AML-193 (cell line): Measurements from ENCODE around the gene IL20RA.
"Not testable (repeated sequence)": the region's sequence is repeated elsewhere in the genome, so short reads cannot be mapped to it uniquely, and the experiment has no call there.

Experiments
- DNase-seq, 2 experiments: peaks; one replicate each; lab custom pipeline; 2025; lab: John Stamatoyannopoulos, UW

The IL20RA gene, protein sequence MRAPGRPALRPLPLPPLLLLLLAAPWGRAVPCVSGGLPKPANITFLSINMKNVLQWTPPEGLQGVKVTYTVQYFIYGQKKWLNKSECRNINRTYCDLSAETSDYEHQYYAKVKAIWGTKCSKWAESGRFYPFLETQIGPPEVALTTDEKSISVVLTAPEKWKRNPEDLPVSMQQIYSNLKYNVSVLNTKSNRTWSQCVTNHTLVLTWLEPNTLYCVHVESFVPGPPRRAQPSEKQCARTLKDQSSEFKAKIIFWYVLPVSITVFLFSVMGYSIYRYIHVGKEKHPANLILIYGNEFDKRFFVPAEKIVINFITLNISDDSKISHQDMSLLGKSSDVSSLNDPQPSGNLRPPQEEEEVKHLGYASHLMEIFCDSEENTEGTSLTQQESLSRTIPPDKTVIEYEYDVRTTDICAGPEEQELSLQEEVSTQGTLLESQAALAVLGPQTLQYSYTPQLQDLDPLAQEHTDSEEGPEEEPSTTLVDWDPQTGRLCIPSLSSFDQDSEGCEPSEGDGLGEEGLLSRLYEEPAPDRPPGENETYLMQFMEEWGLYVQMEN

DNA sequence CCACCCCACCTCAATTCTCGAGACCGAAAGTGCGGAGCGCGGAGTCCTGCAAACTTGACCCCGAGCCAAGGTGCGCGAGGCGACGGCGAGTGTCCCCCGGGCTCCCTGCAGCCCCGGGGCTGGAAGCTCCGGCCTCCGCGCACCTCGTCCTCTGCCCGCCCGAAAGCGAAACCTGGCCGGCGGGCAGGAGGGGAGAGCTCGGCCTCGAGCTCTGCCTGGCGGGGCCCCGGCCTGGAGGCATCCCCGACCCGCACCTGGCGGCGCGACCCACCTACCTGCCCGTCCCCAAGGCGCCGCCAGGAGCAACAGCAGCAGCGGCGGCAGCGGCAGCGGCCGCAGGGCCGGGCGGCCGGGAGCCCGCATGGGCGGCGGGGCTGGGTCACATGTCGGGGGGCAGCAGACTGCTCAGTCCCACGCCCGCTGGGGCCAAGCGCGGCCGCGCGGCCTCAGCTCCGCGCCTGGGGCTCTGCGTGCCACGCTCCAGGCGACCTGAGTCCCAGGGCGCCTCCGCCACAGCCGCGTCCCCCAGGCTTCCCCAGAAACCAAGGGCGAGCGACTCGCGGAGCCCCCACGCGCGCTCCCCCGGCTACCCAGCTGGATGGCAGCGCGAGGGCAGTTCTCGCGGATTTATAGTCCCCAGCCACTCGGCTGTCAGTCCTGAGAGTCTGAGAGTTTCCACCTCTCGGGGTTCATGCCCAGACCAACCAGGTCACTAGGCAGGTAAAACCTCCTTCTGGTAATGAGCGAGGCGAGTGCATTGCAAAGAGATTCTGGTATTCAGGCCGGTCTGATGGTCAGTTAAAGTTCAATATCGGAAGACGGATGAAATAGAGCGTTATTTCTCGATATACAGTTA lies at the start of gene IL20RA:
TSS of gene IL20RA (minus strand) at position 600 of the 856 bp plus-strand sequence. CDS start at position 363, 237 bp downstream.
- no peak for DNase-seq

DNA sequence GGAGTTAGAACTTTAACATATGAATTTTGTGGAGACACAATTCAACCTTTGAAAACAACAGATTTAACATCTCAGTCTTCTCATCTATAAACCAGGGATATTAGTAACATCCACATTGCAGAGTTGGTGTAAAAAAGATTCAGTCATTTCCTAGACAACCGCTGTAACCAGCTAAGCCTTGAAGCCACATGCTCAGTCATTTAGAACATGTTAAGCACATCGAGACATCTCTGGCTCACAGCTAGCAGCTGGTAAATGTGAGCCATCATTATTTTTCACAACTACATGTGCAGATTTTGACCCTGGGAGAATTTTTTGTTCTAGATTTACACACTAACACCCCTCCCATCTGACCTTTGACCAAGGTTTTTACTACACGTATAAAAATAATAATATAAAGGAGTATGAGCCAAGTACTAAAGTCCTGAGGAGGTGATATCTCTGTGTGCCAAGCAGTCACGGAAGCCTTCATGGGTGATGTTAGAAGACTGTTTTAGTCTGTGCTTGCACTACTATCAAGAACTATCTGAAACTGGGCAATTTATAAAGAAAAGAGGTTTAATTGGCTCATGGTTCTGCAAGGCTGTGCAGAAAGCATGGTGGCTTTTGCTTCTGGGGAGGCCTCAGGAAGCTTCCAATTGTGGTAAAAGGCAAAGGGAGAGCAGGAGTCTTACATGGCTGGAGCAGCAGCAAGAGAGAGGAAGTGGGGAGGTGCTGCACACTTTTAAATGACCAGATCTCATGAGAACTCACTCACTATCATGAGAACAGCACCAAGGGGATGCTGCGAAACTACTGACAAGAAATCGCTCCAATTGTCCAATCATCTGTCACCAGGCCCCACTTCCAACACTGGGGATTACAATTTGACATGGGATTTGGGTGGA lies 48.7 kb upstream of the IL20RA start:
- no peak for DNase-seq

DNA sequence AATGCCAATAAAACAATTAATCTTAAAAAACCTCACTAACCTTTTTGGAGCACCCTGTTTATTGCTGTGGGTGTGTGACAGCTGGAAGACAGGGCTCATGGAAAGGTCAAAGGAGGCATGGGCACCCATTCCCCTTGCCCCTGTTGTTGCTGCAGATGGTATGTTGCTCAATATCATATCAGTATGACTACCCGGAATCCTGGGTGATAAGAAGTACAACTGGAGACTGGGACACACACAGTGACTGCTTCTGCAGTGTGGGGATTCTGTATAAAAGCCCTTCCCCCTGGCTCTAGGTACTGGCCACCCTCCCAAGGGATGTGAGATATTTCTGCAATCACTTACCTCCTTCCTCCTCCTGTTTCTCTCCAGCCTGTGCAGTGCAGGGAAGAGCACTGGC lies 47.3 kb upstream of the IL20RA start:
- no peak for DNase-seq

DNA sequence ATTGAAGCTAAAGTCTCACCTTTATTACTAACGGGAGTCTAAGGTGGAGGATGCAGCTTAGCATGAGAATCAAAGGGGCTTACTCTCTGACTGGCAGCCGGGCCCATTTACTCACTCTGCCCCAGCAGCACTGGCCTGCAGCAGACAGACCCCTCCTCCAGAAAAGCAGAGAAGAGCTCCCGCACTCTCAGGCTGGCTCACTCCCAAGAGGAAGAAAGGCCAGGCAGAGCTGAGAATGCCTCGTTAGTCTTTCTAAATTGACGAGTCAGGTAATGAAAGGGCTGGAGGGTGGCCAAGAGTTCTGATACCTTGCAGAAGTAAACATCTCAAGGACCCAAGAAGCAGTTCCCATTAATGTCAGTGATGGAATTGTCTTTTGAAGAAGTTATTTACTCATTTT lies 44.5 kb upstream of the IL20RA start:
- DNase-seq = no peak

DNA sequence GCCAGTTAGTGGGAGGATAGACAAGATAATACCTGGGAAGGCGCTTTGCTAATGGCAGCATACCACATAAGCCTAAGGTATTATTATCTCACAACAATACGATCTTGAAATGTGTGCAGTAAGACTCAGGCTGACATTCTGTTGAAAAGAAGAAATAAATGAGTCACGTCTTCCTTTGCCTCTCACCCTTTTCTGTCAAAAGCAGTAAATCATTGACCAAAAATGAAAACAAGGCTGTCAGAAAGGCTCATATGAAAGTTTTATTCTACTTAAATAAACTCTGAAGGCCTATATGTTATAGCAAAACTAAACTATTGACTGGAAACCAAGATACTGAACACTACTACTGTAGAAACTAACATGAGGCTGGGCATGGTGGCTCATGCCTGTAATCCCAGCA lies 43.1 kb upstream of the IL20RA start:
- DNase-seq = no peak

DNA sequence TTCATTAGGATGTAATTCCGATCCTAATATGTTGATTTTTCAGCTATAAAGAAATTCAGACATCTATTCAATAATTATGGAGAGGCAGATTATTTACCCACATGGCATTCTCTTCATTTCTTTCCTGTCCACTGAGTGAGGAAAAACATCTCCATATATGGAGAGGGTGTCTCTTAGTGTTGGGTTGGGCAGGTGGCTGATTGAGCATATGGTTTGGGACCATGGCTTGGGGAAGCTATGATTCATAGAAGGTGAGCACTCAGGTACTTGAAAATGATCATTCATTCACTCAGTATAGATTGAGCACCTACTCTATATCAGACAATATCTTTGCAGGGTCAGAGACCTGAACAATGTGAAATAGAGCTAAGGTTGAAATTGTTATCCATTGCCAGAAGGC lies 41.3 kb upstream of the IL20RA start:
- DNase-seq = no peak

DNA sequence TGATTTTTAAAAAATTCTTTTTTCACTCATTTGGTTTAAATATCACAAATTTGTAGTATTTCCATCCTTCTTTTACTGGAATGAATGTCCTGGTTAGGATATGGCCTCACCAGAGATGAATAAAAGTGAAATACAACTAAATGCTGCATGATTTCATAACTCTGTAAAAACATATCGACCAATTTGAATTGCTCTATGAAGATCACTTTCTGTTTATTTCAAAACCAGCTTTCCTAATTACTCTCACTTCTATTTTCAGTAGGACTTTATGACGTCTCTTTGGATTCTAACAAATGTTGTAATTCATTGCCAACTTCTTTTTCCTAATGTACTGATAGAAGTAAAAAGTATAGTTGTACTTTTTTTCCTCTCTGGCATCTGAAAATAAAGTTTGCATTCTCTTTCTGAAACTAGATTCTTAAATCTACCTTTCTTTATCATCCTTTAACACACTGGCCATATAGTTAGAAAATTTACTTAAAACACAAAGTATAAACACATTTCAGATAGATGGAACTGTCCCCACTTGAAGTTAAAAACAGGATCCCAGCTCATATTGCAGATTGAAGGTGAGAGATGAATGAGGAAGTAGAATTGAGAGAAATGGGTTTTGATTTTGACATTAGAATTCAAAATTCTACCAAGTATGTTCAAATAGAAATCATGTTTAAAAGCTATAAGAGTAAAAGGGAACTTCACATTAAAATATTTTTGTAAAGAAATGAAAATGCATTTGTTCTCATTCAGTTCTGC lies 40.3 kb upstream of the IL20RA start:
- DNase-seq = no peak

DNA sequence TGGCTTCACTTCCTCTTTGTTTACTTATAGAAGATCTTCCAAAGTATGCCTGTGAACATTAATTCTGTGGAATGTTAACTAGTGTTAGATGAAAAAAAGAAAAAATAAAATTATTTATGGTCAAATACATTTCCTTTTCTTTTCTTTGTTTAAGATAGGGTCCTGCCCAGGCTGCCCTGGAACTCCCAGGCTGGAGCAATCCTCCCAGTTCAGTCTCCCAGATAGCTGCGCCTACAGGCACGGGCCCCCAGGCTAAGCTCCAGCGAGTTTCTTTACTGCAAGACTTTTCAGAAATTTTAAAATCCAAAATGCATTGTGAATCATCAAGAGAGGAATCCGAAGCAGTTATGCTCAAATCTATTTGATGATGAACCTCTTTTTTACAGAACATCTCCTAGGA lies 39.3 kb upstream of the IL20RA start:
- DNase-seq = no peak

DNA sequence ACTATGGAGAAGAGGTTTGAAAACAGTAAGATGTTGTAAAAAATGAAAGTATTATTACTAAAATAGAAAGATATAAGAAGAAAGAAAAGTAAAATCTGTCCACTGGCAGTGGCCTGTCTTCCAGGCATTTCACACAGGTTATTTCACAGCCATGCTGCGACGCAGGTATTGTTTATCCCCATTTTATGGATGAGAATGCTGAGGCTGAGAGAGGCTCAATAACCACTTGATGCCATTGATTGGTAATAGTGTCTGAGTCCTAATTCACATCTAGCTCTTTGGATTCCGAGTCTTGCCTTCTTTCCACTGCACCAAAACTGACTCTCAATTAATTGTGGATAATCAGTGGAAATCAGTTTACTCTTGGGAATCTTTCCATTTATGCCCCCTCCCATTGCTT lies 37.2 kb upstream of the IL20RA start:
- DNase-seq = no peak

DNA sequence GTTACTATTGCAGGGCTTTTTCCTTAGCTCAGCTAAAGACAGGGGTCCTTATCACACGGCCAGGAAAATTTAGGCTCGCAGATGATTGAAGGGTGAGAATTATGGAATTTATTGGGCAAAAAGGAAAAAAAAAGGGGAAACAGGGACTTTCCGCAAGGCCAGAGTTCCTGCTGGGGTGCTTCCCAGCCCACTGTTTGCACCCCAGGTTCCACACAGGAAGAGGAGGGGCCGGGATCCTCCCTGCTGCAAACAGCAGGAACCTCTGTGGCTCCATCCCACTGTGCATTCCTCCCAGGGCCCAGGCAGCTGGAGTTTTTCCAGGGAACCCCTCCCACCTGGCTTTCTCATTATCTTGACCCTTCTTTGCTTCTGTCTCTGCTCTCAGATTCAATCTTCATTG lies 35.9 kb upstream of the IL20RA start:
- DNase-seq = no peak

DNA sequence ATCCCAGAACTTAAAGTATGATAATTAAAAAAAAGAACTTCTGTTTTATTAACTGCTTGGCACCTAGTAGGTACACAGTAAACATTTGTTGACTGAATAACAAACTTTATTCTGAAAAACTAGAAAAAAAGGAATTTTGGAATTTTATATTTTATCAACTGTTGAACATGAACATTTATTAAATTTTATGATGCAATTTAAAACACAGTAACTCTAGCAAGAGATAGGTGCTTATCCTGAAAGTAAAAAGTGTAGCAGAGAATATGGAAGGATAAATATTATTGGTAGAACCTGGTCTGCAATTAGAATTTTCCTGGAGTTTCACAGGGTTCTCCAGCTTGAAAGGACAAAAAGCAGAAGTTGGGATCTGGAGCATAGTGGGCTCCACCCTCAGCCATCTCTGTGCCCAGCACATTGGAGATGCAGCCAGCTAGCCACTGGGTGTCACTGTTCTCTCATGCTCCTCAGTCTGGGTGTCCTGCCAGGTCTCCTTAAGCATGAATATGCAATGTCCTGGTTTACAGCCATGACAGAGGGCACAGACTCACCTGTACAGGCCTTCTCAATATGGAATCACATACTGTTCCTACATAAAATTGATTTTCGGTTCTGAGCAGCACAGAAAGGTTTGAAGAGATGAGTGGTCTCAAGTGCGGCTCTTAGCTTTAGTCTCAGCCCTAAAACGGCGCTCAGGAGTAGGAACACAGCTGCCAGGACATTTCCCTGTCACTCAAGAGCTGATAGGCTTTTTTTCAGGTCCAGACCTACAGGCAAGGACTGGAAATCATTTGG lies 31.7 kb upstream of the IL20RA start:
- peak; percentile 93 to 95 for DNase-seq

DNA sequence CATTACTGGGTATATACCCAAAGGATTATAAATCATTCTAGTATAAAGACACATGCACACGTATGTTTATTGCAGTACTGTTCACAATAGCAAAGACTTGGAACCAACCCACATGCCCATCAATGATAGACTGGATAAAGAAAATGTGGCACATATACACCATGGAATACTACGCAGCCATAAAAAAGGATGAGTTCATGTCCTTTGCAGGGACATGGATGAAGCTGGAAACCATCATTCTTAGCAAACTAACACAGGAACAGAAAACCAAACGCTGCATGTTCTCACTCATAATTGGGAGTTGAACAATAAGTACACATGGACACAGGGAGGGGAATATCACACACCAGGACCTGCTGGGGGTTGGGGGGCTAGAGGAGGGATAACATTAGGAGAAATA lies 31.0 kb upstream of the IL20RA start:
- DNase-seq = not testable (repeated sequence)

DNA sequence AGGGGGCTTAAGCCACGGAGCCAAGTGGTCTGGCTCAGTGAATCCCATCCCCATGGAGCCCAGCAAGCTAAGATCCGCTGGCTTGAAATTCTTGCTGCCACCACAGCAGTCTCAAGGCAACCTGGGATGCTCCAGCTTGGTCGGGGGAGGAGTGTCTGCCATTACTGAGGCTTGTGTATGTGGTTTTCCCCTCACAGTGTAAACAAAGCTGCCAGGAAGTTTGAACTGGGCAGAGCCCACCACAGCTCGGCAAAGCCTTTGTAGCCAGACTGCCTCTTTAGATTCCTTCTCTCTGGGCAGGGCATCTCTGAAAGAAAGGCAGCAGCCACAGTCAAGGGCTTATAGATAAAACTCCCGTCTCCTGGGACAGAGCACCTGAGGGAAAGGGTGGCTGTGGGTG lies 25.5 kb upstream of the IL20RA start:
- no peak for DNase-seq

DNA sequence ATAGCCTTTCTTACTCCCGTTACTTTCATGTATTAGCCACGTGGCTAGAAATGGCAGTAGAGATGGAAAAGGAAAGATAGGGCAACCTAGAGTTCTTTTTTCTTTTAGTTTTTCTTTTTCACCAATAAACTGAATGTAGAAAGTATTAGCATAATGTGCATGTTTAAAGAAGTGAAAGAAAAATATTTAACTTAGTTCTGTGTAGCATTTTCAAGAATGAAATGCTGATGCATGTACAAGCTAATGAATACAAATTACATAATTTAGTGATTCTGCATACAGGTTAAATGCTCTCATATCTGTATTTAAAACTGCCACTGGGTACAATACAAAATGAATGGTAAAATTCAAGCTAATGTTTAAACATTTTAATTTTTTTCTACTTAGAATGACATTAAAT lies 22.6 kb upstream of the IL20RA start:
- DNase-seq = no peak

DNA sequence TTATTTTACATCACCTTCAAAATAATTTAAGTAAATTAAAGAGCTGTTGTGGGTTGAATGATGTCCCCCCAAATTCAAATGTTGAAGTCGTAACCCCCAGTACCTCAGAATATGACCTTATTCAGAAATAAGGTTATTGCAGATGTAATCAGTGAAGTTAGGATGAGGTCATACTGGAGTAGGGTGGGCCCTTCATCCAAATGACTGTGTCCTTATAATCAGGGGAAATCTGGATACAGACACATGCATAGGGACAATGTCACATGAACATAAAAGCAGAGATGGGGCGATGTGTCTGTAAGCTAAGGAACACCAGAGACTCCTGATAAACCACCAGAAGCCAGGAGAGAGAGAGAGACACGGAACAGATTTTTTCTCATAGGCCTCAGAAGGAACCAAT lies 13.3 kb upstream of the IL20RA start:
- no peak for DNase-seq

DNA sequence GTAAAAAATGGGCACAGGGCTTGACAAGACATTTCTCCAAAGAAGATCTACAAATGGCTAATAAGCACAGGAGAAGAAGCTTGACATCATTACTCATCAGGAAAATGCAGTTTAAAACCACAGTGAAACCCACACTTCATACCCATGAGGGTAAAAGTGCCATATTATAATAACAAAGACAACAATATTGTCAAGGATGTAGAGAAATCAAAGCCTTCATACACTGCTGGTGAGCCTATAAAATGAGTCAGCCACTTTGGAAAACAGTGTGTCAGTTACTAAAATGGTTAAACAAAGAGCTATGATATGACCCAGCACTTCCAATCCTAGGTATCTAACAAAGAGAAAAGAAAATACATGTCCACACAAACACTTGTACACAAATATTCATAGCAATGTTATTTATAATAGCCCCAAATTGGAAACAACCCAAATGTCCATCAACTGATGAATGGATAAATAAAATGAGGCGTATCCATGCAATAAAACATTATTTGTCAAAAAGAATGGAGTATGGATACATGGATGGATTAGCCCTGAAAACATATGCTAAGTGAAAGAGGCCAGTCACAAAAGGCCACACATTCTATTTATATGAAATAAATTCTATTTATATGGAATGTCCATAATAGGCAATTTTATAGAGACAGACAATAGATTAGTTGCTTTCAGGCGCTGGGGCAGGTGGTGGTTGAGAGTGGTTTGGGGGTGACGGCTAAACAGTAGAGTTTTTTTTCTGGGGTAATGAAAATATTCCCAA lies 11.5 kb upstream of the IL20RA start:
- DNase-seq = no peak

DNA sequence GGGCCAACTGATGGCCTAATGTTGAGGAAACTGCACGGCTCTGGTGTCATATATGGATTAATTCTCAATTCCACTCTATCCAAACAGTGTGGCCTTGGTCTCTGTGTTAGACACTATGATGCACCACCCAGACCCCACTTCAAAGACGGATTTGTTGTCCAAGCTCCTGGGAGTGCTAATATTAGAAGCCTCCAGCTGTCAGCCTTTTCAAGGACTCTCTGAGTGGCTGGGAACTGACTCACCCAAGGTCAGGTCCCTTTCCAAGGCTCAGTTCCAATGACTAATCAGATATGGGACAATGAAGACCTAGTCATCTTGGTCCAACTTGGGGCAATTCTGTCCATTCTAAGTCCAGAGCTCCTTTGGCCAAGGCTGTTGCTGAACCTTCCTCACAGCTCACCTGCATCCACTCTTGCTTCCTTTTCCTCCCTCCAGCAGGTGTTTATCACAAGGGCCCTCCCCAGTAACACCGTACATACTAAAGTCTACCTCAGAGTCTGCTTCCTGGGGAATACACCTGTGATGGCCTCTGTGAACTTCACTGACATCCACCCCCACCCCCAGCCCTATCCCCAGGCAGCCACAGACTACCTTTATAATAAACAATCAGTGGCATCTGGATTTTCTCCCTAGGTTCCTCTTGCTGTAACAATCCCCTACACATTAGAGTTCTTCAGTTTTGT lies 7.2 kb upstream of the IL20RA start:
- no peak for DNase-seq

DNA sequence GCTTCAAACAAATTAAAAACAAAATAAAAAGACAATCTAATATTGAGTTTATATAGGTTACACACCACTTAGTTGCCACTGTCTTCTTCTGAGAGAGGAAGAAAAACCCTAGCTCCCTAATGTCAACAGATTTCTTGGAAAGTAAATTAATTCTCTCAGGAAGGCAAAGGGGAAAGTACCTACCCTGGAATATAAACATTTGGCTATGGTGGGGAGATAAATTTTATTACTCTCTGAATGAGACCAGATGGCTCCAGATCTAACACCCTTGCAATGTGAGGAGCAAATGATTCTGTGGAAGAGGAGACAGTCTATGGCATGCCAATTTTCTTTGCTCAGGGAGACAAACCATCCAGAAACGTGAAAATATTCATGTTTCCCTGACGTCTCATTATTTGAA lies 4.3 kb upstream of the IL20RA start:
- no peak for DNase-seq

DNA sequence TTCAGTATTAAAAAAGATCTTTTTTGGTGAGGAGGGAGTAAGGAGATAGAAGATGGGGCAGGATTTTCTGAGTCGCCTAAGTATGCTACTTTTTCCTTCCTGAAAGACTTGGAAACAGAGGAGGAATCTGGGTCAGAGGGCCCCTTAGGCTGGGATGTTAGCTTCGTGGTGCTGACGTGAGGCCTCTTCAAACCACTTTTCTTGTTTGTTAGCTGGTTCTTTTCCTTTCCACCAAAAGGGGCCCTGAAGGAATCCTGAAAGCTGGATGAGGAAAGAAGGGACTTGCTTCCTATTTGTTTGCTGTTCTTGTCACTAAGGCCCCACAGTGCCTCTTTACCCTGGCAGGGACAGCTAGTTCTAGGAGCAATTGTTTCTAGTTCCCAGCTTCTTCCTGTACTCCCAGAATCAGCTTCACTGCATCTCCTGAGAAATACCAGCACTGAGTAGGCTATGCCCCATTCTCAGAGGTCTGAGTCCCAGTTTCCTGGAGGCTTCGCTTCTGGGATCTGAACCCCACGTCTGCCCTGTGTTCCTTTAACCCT lies 2.2 kb upstream of the IL20RA start:
- DNase-seq = no peak
